CD4-positive, CD25-positive, alpha-beta regulatory T cell (primary cell): Measurements from ENCODE around the gene DENND10. TPM values are rescaled to one million over a fixed set of nuclear protein-coding genes. Genes with fewer than 3 reads are reported as not detected.
A peak's percentile ranks its signal among the peaks of the same experiment; 100 is the strongest.

ENCODE experiments used
- ATAC-seq, 2 donors: fragments of 150-1000 bp; cut with Tn5 transposase; one replicate each; pipeline ENCODE4 v1.10.0; 2021; ENCODE audit warnings: low read depth in 2 of 2, moderate number of reproducible peaks in 2 of 2, moderate library complexity in 1 of 2
- DNase-seq, 3 donors: peaks; one replicate each; pipeline versions ENCODE4 v3.0.0 to v3.0.0-alpha.2; 2012 to 2022; ENCODE audit warnings: mixed read lengths in 1 of 3
- H3K27ac ChIP-seq: one replicate; pipeline ENCODE4 v1.7.0; 2013; ENCODE audit warnings: mild to moderate bottlenecking, low read length; ENCODE audit not compliant: insufficient read depth, poor library complexity, severe bottlenecking
- H3K27me3 ChIP-seq: one replicate; pipeline ENCODE4 v1.7.0; 2013; ENCODE audit warnings: low read length; ENCODE audit not compliant: control insufficient read depth, insufficient read depth
- H3K36me3 ChIP-seq: one replicate; pipeline ENCODE4 v1.7.0; 2013; ENCODE audit warnings: mild to moderate bottlenecking, low read length, moderate library complexity; ENCODE audit not compliant: control insufficient read depth, insufficient read depth
- H3K4me1 ChIP-seq: 2 replicates; pipeline ENCODE4 v1.7.0; 2013; ENCODE audit warnings: mild to moderate bottlenecking, low read length; ENCODE audit not compliant: insufficient read depth, control insufficient read depth, poor library complexity, severe bottlenecking
- H3K4me3 ChIP-seq: one replicate; pipeline ENCODE4 v1.7.0; 2013; ENCODE audit warnings: low read depth, mild to moderate bottlenecking, low read length, moderate library complexity
- H3K9me3 ChIP-seq, 2 experiments: 1 replicate in 1 of 2; 2 replicates in 1 of 2; pipeline ENCODE4 v1.7.0; 2013; ENCODE audit warnings: low read length in 2 of 2, mild to moderate bottlenecking in 1 of 2, moderate library complexity in 1 of 2; ENCODE audit not compliant: control insufficient read depth in 2 of 2
- H3K27ac Mint-ChIP-seq, 3 donors: one replicate each; pipeline ENCODE4 v1.8.0; 2020 to 2022; ENCODE audit warnings: mild to moderate bottlenecking in 3 of 3, mixed read lengths in 3 of 3, moderate library complexity in 2 of 3
- H3K27me3 Mint-ChIP-seq: one replicate; pipeline ENCODE4 v1.8.0; 2022; ENCODE audit warnings: mild to moderate bottlenecking, mixed read lengths
- H3K36me3 Mint-ChIP-seq: one replicate; pipeline ENCODE4 v1.8.0; 2020; ENCODE audit warnings: mixed read lengths
- H3K4me1 Mint-ChIP-seq, 4 donors: one replicate each; pipeline ENCODE4 v1.8.0; 2020 to 2022; ENCODE audit warnings: mixed read lengths in 4 of 4, mild to moderate bottlenecking in 1 of 4
- H3K4me3 Mint-ChIP-seq, 4 donors: one replicate each; pipeline ENCODE4 v1.8.0; 2020 to 2022; ENCODE audit warnings: mild to moderate bottlenecking in 4 of 4, mixed read lengths in 4 of 4, moderate library complexity in 3 of 4
- H3K9me3 Mint-ChIP-seq, 7 donors: one replicate each; pipeline ENCODE4 v1.8.0; 2020 to 2022; ENCODE audit warnings: mixed read lengths in 7 of 7, mild to moderate bottlenecking in 3 of 7, moderate library complexity in 2 of 7
- polyA plus RNA-seq, 4 donors: library from polyadenylated mRNA; unstranded; fragments of 300-500 nt; fragmentation: Illumina TruSeq; gene quantifications; one replicate each; pipeline ENCODE4 v1.2.3, GENCODE V29; 2021
- total RNA-seq: library from RNA; stranded (reverse); gene quantifications from one replicate; pipeline ENCODE4 v1.2.3, GENCODE V29; 2022

Gene DENND10
- total and polyA plus RNA-seq, 5 donors from 2014 or later, result 72.3 to 121 (median 91.0) TPM

DNA sequence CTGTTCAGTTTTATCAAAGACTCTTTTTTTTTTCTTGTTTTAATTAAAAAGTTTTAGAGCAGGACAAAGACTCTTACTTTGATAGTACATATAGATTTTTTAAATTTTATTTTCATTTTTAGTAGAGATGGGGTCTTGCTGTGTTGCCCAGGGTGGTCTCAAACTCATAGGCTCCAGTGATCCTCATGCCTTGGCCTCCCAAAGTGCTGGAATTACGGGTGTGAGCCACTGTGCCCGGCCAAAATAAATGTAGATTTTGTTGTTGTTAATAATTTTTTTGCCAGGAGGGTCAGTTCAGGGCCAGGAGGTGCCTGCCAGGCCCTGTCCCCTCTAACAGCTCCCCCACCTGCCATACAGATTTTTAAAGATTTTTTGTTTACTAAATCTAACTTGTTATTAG lies 17.0 kb downstream of the DENND10 start:
- DNase-seq, result no peak
- no peak overlapping the region for H3K4me3 Mint-ChIP-seq
- H3K27ac Mint-ChIP-seq, result peak overlapping the region in 1 of 3 donors; percentile 38
- H3K27me3 Mint-ChIP-seq, result no peaks in the 10 kb centered on the region
- no peak for ATAC-seq
- Histone ChIP-seq H3K9me3 (no peaks in the 10 kb centered on the region), H3K27me3 (no peaks in the 10 kb centered on the region), H3K4me3 (no peak overlapping the region), H3K27ac (peak overlapping the region; percentile 14), H3K4me1 (peaks cover 4% of the 10 kb centered on the region), H3K36me3 (peaks cover 60% of the 10 kb centered on the region)
- H3K36me3 Mint-ChIP-seq, result peaks cover 26% of the 10 kb centered on the region
- peaks cover 0 to under 1% (median 0%) of the 10 kb centered on the region in 7 donors for H3K9me3 Mint-ChIP-seq
- H3K4me1 Mint-ChIP-seq, result peaks cover 0 to 13% (median 6%) of the 10 kb centered on the region in 4 donors

DNA sequence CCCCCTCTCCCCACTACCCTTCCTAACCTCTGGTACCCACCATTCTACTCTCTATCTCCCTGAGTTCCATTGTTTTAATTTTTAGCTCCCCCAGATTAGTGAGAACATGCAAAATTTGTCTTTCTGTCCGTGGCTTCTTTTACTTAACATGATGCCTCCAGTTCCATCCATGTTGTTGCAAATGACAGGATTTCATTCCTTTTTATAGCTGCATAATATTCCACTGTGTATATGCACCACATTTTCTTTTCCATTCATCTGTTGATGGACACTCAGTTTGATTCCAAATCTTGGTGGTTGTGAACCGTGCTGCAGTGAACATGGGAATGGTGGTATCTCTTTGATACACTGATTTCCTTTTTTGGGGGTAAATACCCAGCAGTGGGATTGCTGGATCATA lies 22.0 kb downstream of the DENND10 start:
- H3K4me3 Mint-ChIP-seq, result no peak overlapping the region
- H3K4me1 ChIP-seq, result peaks cover 7% of the 10 kb centered on the region
- ATAC-seq, result no peak
- no peaks in the 10 kb centered on the region for H3K27me3 ChIP-seq
- H3K36me3 Mint-ChIP-seq, result peaks cover 39% of the 10 kb centered on the region
- no peaks in the 10 kb centered on the region for H3K9me3 ChIP-seq
- peaks cover 9 to 29% (median 22%) of the 10 kb centered on the region in 4 donors for H3K4me1 Mint-ChIP-seq
- peaks cover 66% of the 10 kb centered on the region for H3K36me3 ChIP-seq
- no peak overlapping the region for H3K27ac ChIP-seq
- H3K27me3 Mint-ChIP-seq, result no peaks in the 10 kb centered on the region
- H3K4me3 ChIP-seq, result no peak overlapping the region
- no peak for DNase-seq
- peaks cover 0 to 3% (median 0%) of the 10 kb centered on the region in 7 donors for H3K9me3 Mint-ChIP-seq
- peak overlapping the region in 1 of 3 donors; percentile 66 for H3K27ac Mint-ChIP-seq

DNA sequence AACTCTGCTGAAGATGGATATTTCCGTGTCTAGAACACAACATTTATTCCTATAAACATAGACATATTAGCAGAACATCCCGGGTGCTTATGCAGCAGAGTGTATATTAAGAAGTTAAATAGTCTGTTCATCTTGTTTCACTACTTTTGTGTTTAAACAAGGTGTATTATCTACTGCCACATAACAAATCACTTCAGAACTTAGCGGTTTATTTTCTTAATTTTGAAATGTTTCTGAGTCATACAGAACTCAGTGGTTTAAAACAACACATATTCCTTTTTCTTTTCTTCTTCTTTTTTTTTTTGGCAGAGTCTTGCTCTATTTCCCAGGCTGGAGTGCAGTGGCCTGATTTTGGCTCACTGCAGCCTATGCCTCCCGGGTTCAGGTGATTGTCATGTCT lies 25.8 kb downstream of the DENND10 start:
- peak overlapping the region; percentile 32 to 95 (median 94) for H3K27ac Mint-ChIP-seq
- peak overlapping the region in 1 of 4 donors; percentile 16 for H3K4me3 Mint-ChIP-seq

DNA sequence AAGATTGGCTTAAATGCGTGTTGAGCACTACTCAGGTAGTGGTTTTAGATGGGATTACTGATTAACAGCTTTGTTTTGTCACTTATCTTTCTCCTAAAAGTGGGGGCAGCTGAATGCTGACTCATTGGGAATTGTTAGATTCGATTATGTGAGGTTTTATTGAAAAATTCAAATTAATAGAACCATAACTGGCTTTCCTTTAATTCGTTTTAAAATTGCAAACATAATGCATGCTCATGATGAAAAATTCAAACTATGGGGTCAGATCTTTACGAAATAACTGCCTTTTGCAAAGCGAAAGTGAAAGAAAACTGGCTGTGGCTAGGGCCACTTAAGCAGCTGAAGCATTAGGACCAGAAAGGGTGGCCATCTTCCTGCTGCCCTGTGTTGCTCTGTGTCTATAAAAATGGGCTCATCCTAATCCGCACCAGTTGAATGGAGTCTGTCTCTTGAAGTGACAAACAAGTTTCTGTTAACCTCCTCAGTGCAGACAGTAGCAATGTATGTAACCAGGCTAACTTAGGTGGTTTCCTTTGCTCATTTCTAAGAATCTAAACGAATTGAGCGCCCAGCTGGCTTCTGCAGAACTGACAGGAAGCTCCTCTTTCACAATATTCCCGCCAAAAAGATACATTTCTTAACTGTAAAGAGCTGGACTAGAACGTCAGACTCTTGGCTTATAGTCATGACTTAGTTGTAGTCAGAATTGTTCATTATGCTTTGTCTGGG lies 27.8 kb downstream of the DENND10 start:
- ATAC-seq, result peak; percentile 92 to 95
- Mint-ChIP-seq H3K27me3 (no peaks in the 10 kb centered on the region), H3K9me3 (no peaks in the 10 kb centered on the region), H3K27ac (peak overlapping the region; percentile 95 to 97 (median 97)), H3K4me1 (peaks cover 26 to 63% (median 51%) of the 10 kb centered on the region in 4 donors), H3K4me3 (peak overlapping the region; percentile 80 to 89 (median 87)), H3K36me3 (peaks cover 39% of the 10 kb centered on the region)
- Histone ChIP-seq H3K9me3 (no peaks in the 10 kb centered on the region), H3K4me3 (peak overlapping the region; percentile 82), H3K36me3 (peaks cover 44% of the 10 kb centered on the region), H3K27me3 (no peaks in the 10 kb centered on the region), H3K27ac (peak overlapping the region; percentile 86), H3K4me1 (peaks cover 39% of the 10 kb centered on the region)
- peak; percentile 13 to 96 (median 55) for DNase-seq

More for the DNA sequence above, 25.8 kb downstream of the DENND10 start:
- Histone ChIP-seq H3K4me3 (no peak overlapping the region), H3K9me3 (no peaks in the 10 kb centered on the region), H3K4me1 (peaks cover 28% of the 10 kb centered on the region), H3K27me3 (no peaks in the 10 kb centered on the region), H3K27ac (no peak overlapping the region), H3K36me3 (peaks cover 57% of the 10 kb centered on the region)
- ATAC-seq, result no peak
- DNase-seq, result no peak
- no peaks in the 10 kb centered on the region for H3K27me3 Mint-ChIP-seq
- peaks cover 21 to 56% (median 45%) of the 10 kb centered on the region in 4 donors for H3K4me1 Mint-ChIP-seq
- H3K36me3 Mint-ChIP-seq, result peaks cover 43% of the 10 kb centered on the region
- H3K9me3 Mint-ChIP-seq, result peaks cover 0 to 3% (median 0%) of the 10 kb centered on the region in 7 donors

DNA sequence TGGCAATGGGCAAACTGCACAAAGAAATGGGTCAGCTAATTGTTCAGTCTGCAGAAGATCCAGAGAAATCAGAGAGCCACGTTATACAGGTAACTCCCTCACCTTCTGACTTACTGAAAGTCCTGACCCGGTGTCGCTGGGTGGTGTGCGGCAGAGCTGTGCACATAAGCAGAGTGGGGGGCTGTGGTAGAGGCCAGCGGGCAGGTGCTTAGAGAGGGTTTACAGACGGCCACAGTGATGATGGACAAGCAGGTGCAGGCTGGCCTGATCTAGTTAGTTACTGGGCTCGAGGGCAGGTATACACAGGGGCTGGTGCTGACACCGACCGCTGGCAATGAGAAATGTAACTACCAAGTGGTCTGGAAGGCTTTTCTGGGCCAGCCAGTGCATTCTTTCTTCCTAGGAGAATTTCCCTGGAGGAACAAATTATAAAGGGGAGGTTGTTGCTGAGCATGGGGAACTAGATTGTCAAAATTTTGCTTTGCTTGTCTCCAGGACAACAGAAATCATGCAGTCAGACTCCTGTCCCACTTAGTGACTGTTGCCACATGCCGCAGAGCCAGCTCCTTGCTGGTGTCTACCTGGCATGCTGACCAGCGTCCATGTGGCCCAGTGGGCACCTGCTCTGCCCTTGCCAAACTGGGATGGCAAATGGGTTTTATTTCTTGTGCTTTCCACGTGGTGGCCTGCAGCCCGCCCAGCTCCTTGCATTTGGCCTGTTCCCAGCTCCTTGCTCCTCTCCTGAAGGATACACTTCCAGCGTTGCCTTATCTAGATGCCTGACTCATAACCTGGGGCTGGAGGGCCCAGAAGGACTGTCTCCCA lies 28.8 kb downstream of the DENND10 start:
- Mint-ChIP-seq H3K27me3 (no peaks in the 10 kb centered on the region), H3K36me3 (peaks cover 39% of the 10 kb centered on the region), H3K9me3 (no peaks in the 10 kb centered on the region), H3K4me3 (peak overlapping the region in 3 of 4 donors; percentile 86 to 89 (median 88)), H3K27ac (peak overlapping the region; percentile 95 to 97 (median 97)), H3K4me1 (peaks cover 26 to 63% (median 51%) of the 10 kb centered on the region in 4 donors)
- DNase-seq (peak in 1 of 3 donors; percentile 4), ATAC-seq (no peak)
- Histone ChIP-seq H3K4me1 (peaks cover 39% of the 10 kb centered on the region), H3K9me3 (no peaks in the 10 kb centered on the region), H3K27ac (peak overlapping the region; percentile 86), H3K36me3 (peaks cover 43% of the 10 kb centered on the region), H3K27me3 (no peaks in the 10 kb centered on the region), H3K4me3 (peak overlapping the region; percentile 82)

DNA sequence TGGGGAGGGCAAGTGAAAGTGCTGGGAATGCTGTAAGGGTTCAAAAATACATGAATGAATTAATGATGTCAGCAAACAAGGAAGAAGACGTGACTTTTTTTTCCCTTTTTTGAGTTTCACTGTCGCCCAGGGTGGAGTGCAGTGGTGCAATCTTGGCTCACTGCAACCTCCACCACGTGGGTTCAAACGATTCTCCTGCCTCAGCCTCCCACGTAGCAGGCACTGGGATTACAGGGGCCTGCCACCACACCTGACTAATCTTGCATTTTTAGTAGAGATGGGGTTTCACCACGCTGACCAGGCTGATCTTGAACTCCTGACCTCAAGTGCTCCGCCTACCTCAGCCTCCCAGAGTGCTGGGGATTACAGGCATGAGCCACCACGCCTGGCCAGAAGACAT lies 30.0 kb downstream of the DENND10 start:
- no peak for DNase-seq
- peak overlapping the region in 1 of 4 donors; percentile 71 for H3K4me3 Mint-ChIP-seq
- peaks cover 39% of the 10 kb centered on the region for H3K4me1 ChIP-seq

DNA sequence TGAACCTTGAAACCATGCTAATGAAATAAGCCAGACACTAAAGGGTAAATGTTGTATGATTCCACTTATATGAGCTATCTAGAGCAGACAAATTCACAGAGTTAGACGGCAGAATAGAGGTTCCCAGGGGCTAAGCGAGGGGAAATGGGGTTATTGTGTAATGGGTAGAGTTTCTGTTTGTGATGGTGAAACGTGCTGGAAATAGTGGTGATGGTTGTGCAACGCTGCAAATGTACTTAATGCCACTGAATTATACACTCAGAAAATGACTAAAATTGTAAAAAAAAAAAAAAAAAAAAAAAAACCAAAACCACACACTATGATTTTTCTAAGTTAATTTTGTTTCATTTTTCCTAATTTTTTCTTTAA lies 31.6 kb downstream of the DENND10 start:
- peaks cover 17 to 60% (median 40%) of the 10 kb centered on the region in 4 donors for H3K4me1 Mint-ChIP-seq
- ATAC-seq (no peak), DNase-seq (peak in 2 of 3 donors; percentile 10 to 39)
- peak overlapping the region; percentile 26 to 83 (median 52) for H3K27ac Mint-ChIP-seq
- peak overlapping the region; percentile 41 for H3K27ac ChIP-seq
- peaks cover 0 to 2% (median 0%) of the 10 kb centered on the region in 7 donors for H3K9me3 Mint-ChIP-seq
- peak overlapping the region; percentile 21 for H3K4me3 ChIP-seq
- H3K27me3 Mint-ChIP-seq, result no peaks in the 10 kb centered on the region
- peaks cover 37% of the 10 kb centered on the region for H3K4me1 ChIP-seq
- no peaks in the 10 kb centered on the region for H3K9me3 ChIP-seq
- peak overlapping the region in 2 of 4 donors; percentile 50 to 71 for H3K4me3 Mint-ChIP-seq
- H3K36me3 ChIP-seq, result peaks cover 22% of the 10 kb centered on the region
- H3K36me3 Mint-ChIP-seq, result peaks cover 40% of the 10 kb centered on the region
- H3K27me3 ChIP-seq, result no peaks in the 10 kb centered on the region

More for the DNA sequence above, 30.0 kb downstream of the DENND10 start:
- Mint-ChIP-seq H3K4me1 (peaks cover 24 to 65% (median 49%) of the 10 kb centered on the region in 4 donors), H3K27ac (peak overlapping the region; percentile 70 to 97 (median 97)), H3K36me3 (peaks cover 42% of the 10 kb centered on the region), H3K27me3 (no peaks in the 10 kb centered on the region), H3K9me3 (no peaks in the 10 kb centered on the region)
- Histone ChIP-seq H3K9me3 (no peaks in the 10 kb centered on the region), H3K27ac (no peak overlapping the region), H3K27me3 (no peaks in the 10 kb centered on the region), H3K36me3 (peaks cover 35% of the 10 kb centered on the region), H3K4me3 (no peak overlapping the region)
- ATAC-seq, result no peak
